WTC11 (cell line): ENCODE data around the gene DMD. TPM values are rescaled to one million over a fixed set of nuclear protein-coding genes. Genes with fewer than 3 reads are reported as not detected.

ENCODE experiments used
- ATAC-seq: fragments of 200-7000 bp; cut with Tn5 transposase; 2 replicates; pipeline ENCODE4 v1.10.0; 2021; ENCODE audit warnings: mild to moderate bottlenecking, moderate library complexity
- CTCF ChIA-PET: fragments of 300-600 bp; sonication (Branson Sonifier 250); formaldehyde crosslinking; loops from one replicate; lab custom pipeline; 2021; ENCODE audit warnings: antibody characterized with exemption; lab: Charles Lee
- POLR2A ChIA-PET: fragments of 350-600 bp; sonication (Branson Sonifier 250); formaldehyde crosslinking; loops from one replicate; lab custom pipeline; 2021; ENCODE audit warnings: antibody characterized with exemption; lab: Charles Lee
- DNase-seq: peaks from one replicate; pipeline ENCODE4 v3.0.0; 2021; ENCODE audit warnings: low spot score
- H3K27ac Mint-ChIP-seq: 2 replicates; pipeline ENCODE4 v1.8.0; 2021; ENCODE audit warnings: mixed read lengths
- H3K27me3 Mint-ChIP-seq: 2 replicates; pipeline ENCODE4 v1.8.0; 2021; ENCODE audit warnings: low read depth, mild to moderate bottlenecking, moderate library complexity, mixed read lengths
- H3K36me3 Mint-ChIP-seq: 2 replicates; pipeline ENCODE4 v1.8.0; 2021; ENCODE audit warnings: mixed read lengths
- H3K4me1 Mint-ChIP-seq: 2 replicates; pipeline ENCODE4 v1.8.0; 2022; ENCODE audit warnings: mixed read lengths
- H3K4me3 Mint-ChIP-seq: 2 replicates; pipeline ENCODE4 v1.8.0; 2021; ENCODE audit warnings: mild to moderate bottlenecking, moderate library complexity, mixed read lengths
- H3K9me3 Mint-ChIP-seq: 2 replicates; pipeline ENCODE4 v1.8.0; 2021; ENCODE audit warnings: mixed read lengths
- ATF2 ChIP-seq: sonication (generic); formaldehyde crosslinking; IDR thresholded peaks from 2 replicates; pipeline ENCODE4 v1.8.1; 2022; ENCODE audit warnings: low read depth, missing genetic modification reagents, borderline replicate concordance
- E2F1 ChIP-seq: sonication (generic); formaldehyde crosslinking; IDR thresholded peaks from 2 replicates; pipeline ENCODE4 v1.8.0; 2022; ENCODE audit warnings: mild to moderate bottlenecking, missing genetic modification reagents
- ELF4 ChIP-seq: sonication (generic); formaldehyde crosslinking; IDR thresholded peaks from 2 replicates; pipeline ENCODE4 v1.8.1; 2022; ENCODE audit warnings: low read depth, mild to moderate bottlenecking, moderate library complexity, missing genetic modification reagents
- ESRRA ChIP-seq: sonication (generic); formaldehyde crosslinking; IDR thresholded peaks from 2 replicates; pipeline ENCODE4 v1.8.1; 2022; ENCODE audit warnings: mild to moderate bottlenecking, missing genetic modification reagents, borderline replicate concordance
- FOXP4 ChIP-seq: sonication (generic); formaldehyde crosslinking; IDR thresholded peaks from 2 replicates; pipeline ENCODE4 v1.8.0; 2022; ENCODE audit warnings: mild to moderate bottlenecking, missing genetic modification reagents
- GABPB1 ChIP-seq: sonication (generic); formaldehyde crosslinking; IDR thresholded peaks from 2 replicates; pipeline ENCODE4 v1.8.1; 2023; ENCODE audit warnings: mild to moderate bottlenecking, missing genetic modification reagents
- GTF2I ChIP-seq: fragments of 250-450 bp; sonication (Bioruptor Pico); conservative IDR thresholded peaks from 2 replicates; pipeline ENCODE4 v1.4.0; 2021; ENCODE audit warnings: mild to moderate bottlenecking
- NR1H2 ChIP-seq: sonication (generic); formaldehyde crosslinking; IDR thresholded peaks from 2 replicates; pipeline ENCODE4 v1.9.0; 2021; ENCODE audit warnings: mild to moderate bottlenecking, moderate library complexity, missing genetic modification reagents
- RELA ChIP-seq: sonication (generic); formaldehyde crosslinking; IDR thresholded peaks from 2 replicates; pipeline ENCODE4 v1.8.1; 2022; ENCODE audit warnings: missing genetic modification reagents, mild to moderate bottlenecking, borderline replicate concordance
- SMAD4 ChIP-seq: sonication (generic); formaldehyde crosslinking; IDR thresholded peaks from 2 replicates; pipeline ENCODE4 v1.8.0; 2022; ENCODE audit warnings: mild to moderate bottlenecking, missing genetic modification reagents
- TP53 ChIP-seq: sonication (generic); formaldehyde crosslinking; IDR thresholded peaks from 2 replicates; pipeline ENCODE4 v1.8.1; 2023; ENCODE audit warnings: mild to moderate bottlenecking, missing genetic modification reagents
- ZMAT4 ChIP-seq: fragments of 250-450 bp; sonication (Bioruptor Pico); IDR thresholded peaks from 2 replicates; pipeline ENCODE4 v1.9.0; 2021; ENCODE audit warnings: mild to moderate bottlenecking
- ZNF219 ChIP-seq: sonication (generic); formaldehyde crosslinking; IDR thresholded peaks from 2 replicates; pipeline ENCODE4 v1.8.0; 2023; ENCODE audit warnings: missing genetic modification reagents, mild to moderate bottlenecking, borderline replicate concordance
- ZNF263 ChIP-seq: sonication (generic); formaldehyde crosslinking; IDR thresholded peaks from 2 replicates; pipeline ENCODE4 v1.8.1; 2022; ENCODE audit warnings: low read depth, mild to moderate bottlenecking, moderate library complexity, missing genetic modification reagents
- ZNF396 ChIP-seq: fragments of 250-450 bp; sonication (Bioruptor Pico); IDR thresholded peaks from 2 replicates; pipeline ENCODE4 v1.8.0; 2021; ENCODE audit warnings: mild to moderate bottlenecking, moderate library complexity, borderline replicate concordance
- ZNF425 ChIP-seq: fragments of 250-450 bp; sonication (Bioruptor Pico); conservative IDR thresholded peaks from 2 replicates; pipeline ENCODE4 v1.9.0; 2021; ENCODE audit warnings: mild to moderate bottlenecking
- ZNF512 ChIP-seq: sonication (generic); formaldehyde crosslinking; IDR thresholded peaks from 2 replicates; pipeline ENCODE4 v1.8.1; 2022; ENCODE audit warnings: missing genetic modification reagents, borderline replicate concordance
- total RNA-seq: library from RNA; stranded (reverse); gene quantifications from 3 replicates; pipeline ENCODE4 v1.2.3, GENCODE V29; 2021
- TF ChIP-seq, protein P1 (sequence below): sonication (generic); formaldehyde crosslinking; IDR thresholded peaks from 2 replicates; pipeline ENCODE4 v1.8.0; 2023; ENCODE audit warnings: mild to moderate bottlenecking, missing genetic modification reagents

DMD gene
- total RNA-seq, 1 experiment from 2014 or later = 9.1 TPM

- TF ChIP-seq ZNF219 (CRISPR knock-in tag) (no peak), SMAD4 (CRISPR knock-in tag) (no peak)
- TF ChIP-seq, all 79 proteins: peak for 0
Measured at GRCh38 chrX:31909850-31910572, 1301.3 kb downstream of the DMD start (continued).

DNA sequence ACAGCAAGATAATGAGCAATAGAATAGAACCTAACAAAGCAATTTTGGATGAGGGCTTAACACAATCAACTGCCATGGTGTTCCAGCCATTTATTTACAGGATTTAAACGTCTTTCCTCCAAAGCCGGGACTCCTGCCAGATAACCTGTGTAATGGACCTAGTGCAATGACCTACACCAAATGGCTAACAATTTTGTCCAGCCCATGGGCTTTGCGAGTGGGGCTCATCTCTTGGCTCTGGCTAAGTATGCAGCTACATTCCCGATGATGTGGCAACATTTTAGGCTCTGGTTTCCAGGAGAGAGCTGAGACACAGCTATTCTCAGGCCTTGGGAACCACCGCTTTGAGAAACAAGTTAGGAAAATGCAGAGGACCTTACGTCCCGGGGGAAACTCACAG is 1317.2 kb downstream of the DMD start:
- no peaks in the 10 kb centered on the region for H3K27me3 Mint-ChIP-seq
- no peak for TF ChIP-seq GABPB1 (CRISPR knock-in tag)
- no peak for TF ChIP-seq RELA
- no peak for TF ChIP-seq ESRRA (CRISPR knock-in tag)
- TF ChIP-seq ZMAT4 (CRISPR knock-in tag) = no peak
- TF ChIP-seq GTF2I (CRISPR knock-in tag) = no peak
- no peak for TF ChIP-seq NR1H2 (CRISPR knock-in tag)
- no peak for TF ChIP-seq ZNF396 (CRISPR knock-in tag)
- TF ChIP-seq TP53 (CRISPR knock-in tag) = no peak
- no peak for TF ChIP-seq ZNF425 (CRISPR knock-in tag)
- TF ChIP-seq ZNF263 = no peak
- no peak for TF ChIP-seq ELF4 (CRISPR knock-in tag)
- TF ChIP-seq ZNF512 = no peak
- TF ChIP-seq, protein P1, sequence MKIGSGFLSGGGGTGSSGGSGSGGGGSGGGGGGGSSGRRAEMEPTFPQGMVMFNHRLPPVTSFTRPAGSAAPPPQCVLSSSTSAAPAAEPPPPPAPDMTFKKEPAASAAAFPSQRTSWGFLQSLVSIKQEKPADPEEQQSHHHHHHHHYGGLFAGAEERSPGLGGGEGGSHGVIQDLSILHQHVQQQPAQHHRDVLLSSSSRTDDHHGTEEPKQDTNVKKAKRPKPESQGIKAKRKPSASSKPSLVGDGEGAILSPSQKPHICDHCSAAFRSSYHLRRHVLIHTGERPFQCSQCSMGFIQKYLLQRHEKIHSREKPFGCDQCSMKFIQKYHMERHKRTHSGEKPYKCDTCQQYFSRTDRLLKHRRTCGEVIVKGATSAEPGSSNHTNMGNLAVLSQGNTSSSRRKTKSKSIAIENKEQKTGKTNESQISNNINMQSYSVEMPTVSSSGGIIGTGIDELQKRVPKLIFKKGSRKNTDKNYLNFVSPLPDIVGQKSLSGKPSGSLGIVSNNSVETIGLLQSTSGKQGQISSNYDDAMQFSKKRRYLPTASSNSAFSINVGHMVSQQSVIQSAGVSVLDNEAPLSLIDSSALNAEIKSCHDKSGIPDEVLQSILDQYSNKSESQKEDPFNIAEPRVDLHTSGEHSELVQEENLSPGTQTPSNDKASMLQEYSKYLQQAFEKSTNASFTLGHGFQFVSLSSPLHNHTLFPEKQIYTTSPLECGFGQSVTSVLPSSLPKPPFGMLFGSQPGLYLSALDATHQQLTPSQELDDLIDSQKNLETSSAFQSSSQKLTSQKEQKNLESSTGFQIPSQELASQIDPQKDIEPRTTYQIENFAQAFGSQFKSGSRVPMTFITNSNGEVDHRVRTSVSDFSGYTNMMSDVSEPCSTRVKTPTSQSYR (CRISPR knock-in tag) = no peak
- TF ChIP-seq ATF2 (CRISPR knock-in tag) = no peak
- TF ChIP-seq E2F1 (CRISPR knock-in tag) = no peak
- no peak for TF ChIP-seq FOXP4 (CRISPR knock-in tag)
- TF ChIP-seq, all 79 proteins: peak for 0
- Mint-ChIP-seq H3K4me1 (no peaks in the 10 kb centered on the region), H3K27ac (no peak overlapping the region), H3K4me3 (no peak overlapping the region), H3K36me3 (no peaks in the 10 kb centered on the region), H3K9me3 (no peaks in the 10 kb centered on the region)
- POLR2A ChIA-PET = no interaction called here
- no peak for DNase-seq
- CTCF ChIA-PET = no interaction called here
- ATAC-seq = no peak
